A673 (cell line): ENCODE data around the gene IRX4.

Experiments used
- CTCF ChIP-seq: fragments of 300-800, 200-600 bp; sonication (generic); conservative IDR thresholded peaks from 2 replicates; pipeline ENCODE4 v1.5.1; 2017; ENCODE audit warnings: low read depth, mild to moderate bottlenecking, antibody characterized with exemption, low read length, moderate library complexity, mixed read lengths
- EZH2 ChIP-seq: fragments of 200-600 bp; sonication (generic); IDR thresholded peaks from 2 replicates; pipeline ENCODE4 v1.6.1; 2017; ENCODE audit warnings: borderline replicate concordance, low read depth, mild to moderate bottlenecking, mixed read lengths, antibody characterized with exemption, low read length; ENCODE audit not compliant: poor library complexity, severe bottlenecking

- TF ChIP-seq CTCF (no peak), EZH2 (no peak)
These were observed at the start of gene IRX4 for GRCh38 chr5:1882337-1883119.
